IMR-90 (cell line): ENCODE data around the gene LRRC57. TPM values are rescaled to one million over a fixed set of nuclear protein-coding genes. Genes with fewer than 3 reads are reported as not detected.

ENCODE experiments used
- ATAC-seq: fragments of 200-7000 bp; cut with Tn5 transposase; 2 replicates; pipeline ENCODE4 v1.9.1; 2020; ENCODE audit warnings: low read depth, mild to moderate bottlenecking, moderate library complexity
- BruUV-seq: library from RNA; stranded (reverse); fragments of 400-500 nt; replicated peaks from 2 replicates; lab custom pipeline; 2021; lab: Mats Ljungman, UMichigan
- CTCF ChIA-PET: fragments of 300-600 bp; formaldehyde crosslinking; extraction: SDS; loops from one replicate; lab custom pipeline; 2021; ENCODE audit warnings: antibody characterized with exemption; lab: Yijun Ruan, JAX
- POLR2A ChIA-PET: fragments of 300-600 bp; sonication (Branson Sonifier 250); formaldehyde crosslinking; loops from one replicate; lab custom pipeline; 2022; ENCODE audit warnings: antibody characterized with exemption; ENCODE audit not compliant: unreplicated experiment; lab: Charles Lee
- DNase-seq: peaks from one replicate; pipeline ENCODE4 v3.0.0; 2013
- H2AFZ ChIP-seq: replicated peaks from 2 replicates; pipeline ENCODE3; 2013; ENCODE audit warnings: low read length, mild to moderate bottlenecking; ENCODE audit not compliant: poor library complexity
- H2AK5ac ChIP-seq: 2 replicates; pipeline ENCODE4 v1.6.1; 2013; ENCODE audit warnings: low read depth, low read length, inconsistent platforms
- H2AK9ac ChIP-seq: replicated peaks from 2 replicates; pipeline ENCODE3; 2013; ENCODE audit warnings: mild to moderate bottlenecking, low read depth, low read length, moderate library complexity; ENCODE audit not compliant: poor library complexity
- H2BK120ac ChIP-seq: 2 replicates; pipeline ENCODE4 v1.6.1; 2013; ENCODE audit warnings: low read depth, low read length, inconsistent platforms
- H2BK15ac ChIP-seq: 3 replicates; pipeline ENCODE4 v1.6.1; 2013; ENCODE audit warnings: low read depth, low read length, inconsistent platforms
- H2BK20ac ChIP-seq: 2 replicates; pipeline ENCODE4 v1.6.1; 2013; ENCODE audit warnings: low read depth, mild to moderate bottlenecking, inconsistent platforms, low read length, moderate library complexity
- H2BK5ac ChIP-seq: 2 replicates; pipeline ENCODE4 v1.6.1; 2013; ENCODE audit warnings: mild to moderate bottlenecking, low read depth, low read length, inconsistent platforms; ENCODE audit not compliant: poor library complexity, severe bottlenecking
- H3K14ac ChIP-seq: replicated peaks from 2 replicates; pipeline ENCODE4 v1.6.1; 2013; ENCODE audit warnings: low read depth, low read length, inconsistent platforms
- H3K18ac ChIP-seq: 2 replicates; pipeline ENCODE4 v1.6.1; 2013; ENCODE audit warnings: low read depth, low read length, control low read depth
- H3K23ac ChIP-seq: 2 replicates; pipeline ENCODE4 v1.6.1; 2013; ENCODE audit warnings: low read depth, low read length, inconsistent platforms
- H3K27ac ChIP-seq: 2 replicates; pipeline ENCODE4 v1.5.1; 2013; ENCODE audit warnings: mild to moderate bottlenecking, control low read depth, low read length; ENCODE audit not compliant: insufficient read depth
- H3K27me3 ChIP-seq: 2 replicates; pipeline ENCODE4 v1.6.1; 2013; ENCODE audit warnings: low read length; ENCODE audit not compliant: control insufficient read depth, insufficient read depth
- H3K36me3 ChIP-seq: 2 replicates; pipeline ENCODE4 v1.6.1; 2013; ENCODE audit warnings: low read length, mixed read lengths; ENCODE audit not compliant: control insufficient read depth, insufficient read depth
- H3K4ac ChIP-seq: 2 replicates; pipeline ENCODE4 v1.6.1; 2013; ENCODE audit warnings: low read depth, low read length, inconsistent platforms
- H3K4me1 ChIP-seq: 2 replicates; pipeline ENCODE4 v1.6.1; 2013; ENCODE audit warnings: low read length, mixed read lengths; ENCODE audit not compliant: control insufficient read depth, insufficient read depth
- H3K4me2 ChIP-seq: 2 replicates; pipeline ENCODE4 v1.6.1; 2013; ENCODE audit warnings: low read depth, mild to moderate bottlenecking, control low read depth, low read length, moderate library complexity
- H3K4me3 ChIP-seq: 2 replicates; pipeline ENCODE4 v1.5.1; 2013; ENCODE audit warnings: low read depth, mild to moderate bottlenecking, control low read depth, low read length, moderate library complexity; ENCODE audit not compliant: insufficient read depth
- H3K56ac ChIP-seq: 2 replicates; pipeline ENCODE4 v1.6.1; 2013; ENCODE audit warnings: low read length, inconsistent platforms; ENCODE audit not compliant: insufficient read depth; ENCODE audit errors: extremely low read depth
- H3K79me1 ChIP-seq, 2 experiments: 2 replicates each; pipeline ENCODE4 v1.6.1; 2013; ENCODE audit warnings: low read length in 2 of 2, inconsistent platforms in 1 of 2, low read depth in 1 of 2
- H3K9ac ChIP-seq: 2 replicates; pipeline ENCODE4 v1.6.1; 2013; ENCODE audit warnings: low read depth, low read length, control low read depth
- H3K9me1 ChIP-seq: 2 replicates; pipeline ENCODE4 v1.6.1; 2013; ENCODE audit warnings: low read length, inconsistent platforms; ENCODE audit not compliant: insufficient read depth
- H3K9me3 ChIP-seq: 2 replicates; pipeline ENCODE4 v1.6.1; 2013; ENCODE audit warnings: low read length; ENCODE audit not compliant: control insufficient read depth, insufficient read depth
- H4K20me1 ChIP-seq: 2 replicates; pipeline ENCODE4 v1.6.1; 2013; ENCODE audit warnings: low read length, inconsistent platforms; ENCODE audit not compliant: insufficient read depth
- H4K5ac ChIP-seq: 2 replicates; pipeline ENCODE4 v1.6.1; 2013; ENCODE audit warnings: mild to moderate bottlenecking, low read depth, low read length, control low read depth
- H4K8ac ChIP-seq, 2 experiments: 2 replicates each; pipeline ENCODE4 v1.6.1; 2013; ENCODE audit warnings: low read depth in 2 of 2, low read length in 2 of 2, control low read depth in 1 of 2, inconsistent platforms in 1 of 2
- H4K91ac ChIP-seq: 2 replicates; pipeline ENCODE4 v1.6.1; 2013; ENCODE audit warnings: low read depth, low read length, inconsistent platforms; ENCODE audit not compliant: insufficient read depth
- CEBPB ChIP-seq: IDR thresholded peaks from 2 replicates; pipeline ENCODE4 v1.6.1; 2012; ENCODE audit warnings: low read depth, low read length, improper control_type of control experiment
- CHD1 ChIP-seq: IDR thresholded peaks from 2 replicates; pipeline ENCODE4 v1.6.1; 2012; ENCODE audit warnings: low read depth, low read length, improper control_type of control experiment
- FOS ChIP-seq: fragments of 150-350 bp; IDR thresholded peaks from 2 replicates; pipeline ENCODE4 v1.6.1; 2016; ENCODE audit warnings: low read depth, low read length
- MAFK ChIP-seq: IDR thresholded peaks from 2 replicates; pipeline ENCODE4 v1.6.1; 2012; ENCODE audit warnings: low read depth, low read length, improper control_type of control experiment
- MAZ ChIP-seq: IDR thresholded peaks from 2 replicates; pipeline ENCODE4 v1.6.1; 2012; ENCODE audit warnings: low read depth, mild to moderate bottlenecking, low read length, improper control_type of control experiment, moderate library complexity, borderline replicate concordance
- MXI1 ChIP-seq: IDR thresholded peaks from 2 replicates; pipeline ENCODE4 v1.6.1; 2012; ENCODE audit warnings: low read depth, mild to moderate bottlenecking, low read length, moderate library complexity, borderline replicate concordance
- POLR2A ChIP-seq: IDR thresholded peaks from 2 replicates; pipeline ENCODE4 v1.6.1; 2012; ENCODE audit warnings: mild to moderate bottlenecking, low read depth, low read length
- RAD21 ChIP-seq: IDR thresholded peaks from 2 replicates; pipeline ENCODE4 v1.6.1; 2012; ENCODE audit warnings: low read length, improper control_type of control experiment
- RCOR1 ChIP-seq: IDR thresholded peaks from 2 replicates; pipeline ENCODE4 v1.6.1; 2012; ENCODE audit warnings: mild to moderate bottlenecking, low read length, improper control_type of control experiment; ENCODE audit not compliant: insufficient replicate concordance
- SMC3 ChIP-seq: fragments of 150-350 bp; IDR thresholded peaks from 2 replicates; pipeline ENCODE4 v1.6.1; 2016; ENCODE audit warnings: low read depth, mild to moderate bottlenecking, antibody characterized with exemption, low read length, moderate library complexity
- USF2 ChIP-seq: fragments of 150-350 bp; IDR thresholded peaks from 2 replicates; pipeline ENCODE4 v1.6.1; 2017; ENCODE audit warnings: mild to moderate bottlenecking, antibody characterized with exemption, low read length, low read depth
- WGBS, 2 experiments: methylation state at CpG; one replicate each; pipeline versions ENCODE4 v1.1.5 to v1.1.7; 2013; ENCODE audit warnings: missing lambda C conversion rate in 2 of 2; ENCODE audit not compliant: insufficient read length in 1 of 2; ENCODE audit errors: extremely low coverage in 2 of 2; 5-methylcytosine and 5-hydroxymethylcytosine counted together
- dilution Hi-C: fragments of 300-500 bp; cut with HindIII; formaldehyde crosslinking; loops from one replicate; pipeline ENCODE4 v1.14.3; 2018; ENCODE audit warnings: low sequenced_read_pairs; ENCODE audit not compliant: unreplicated experiment
- in situ Hi-C: fragments of 300-500 bp; cut with MboI; formaldehyde crosslinking; loops from 3 replicates; pipeline ENCODE4 v1.14.3; 2019; ENCODE audit warnings: low sequenced_read_pairs, inconsistent platforms, mixed read lengths
- intact Hi-C: fragments of 100-400 bp; cut with micrococcal nuclease; formaldehyde crosslinking; loops from 2 replicates; pipeline ENCODE4 v1.10.0; 2022
- polyA plus RNA-seq, 3 experiments: library from polyadenylated mRNA; depleted of rRNA; stranded (reverse); fragments of >200 nt; gene quantifications; 2 replicates each; pipeline ENCODE4 v1.2.3, GENCODE V29; 2012; ENCODE audit warnings: low replicate concordance in 1 of 3
- total RNA-seq: library from RNA; depleted of rRNA; stranded (reverse); fragments of >200 nt; gene quantifications from 2 replicates; pipeline ENCODE4 v1.2.3, GENCODE V29; 2012
- TF ChIP-seq, protein P1 (sequence below): fragments of 150-350 bp; IDR thresholded peaks from 2 replicates; pipeline ENCODE4 v1.6.1; 2016; ENCODE audit warnings: low read depth, mild to moderate bottlenecking, low read length, moderate library complexity, borderline replicate concordance

The LRRC57 gene
- total and polyA plus RNA-seq, 2 of the 4 experiments (the other 2 are of a cell fraction) = 9.5 to 11.3 TPM

DNA sequence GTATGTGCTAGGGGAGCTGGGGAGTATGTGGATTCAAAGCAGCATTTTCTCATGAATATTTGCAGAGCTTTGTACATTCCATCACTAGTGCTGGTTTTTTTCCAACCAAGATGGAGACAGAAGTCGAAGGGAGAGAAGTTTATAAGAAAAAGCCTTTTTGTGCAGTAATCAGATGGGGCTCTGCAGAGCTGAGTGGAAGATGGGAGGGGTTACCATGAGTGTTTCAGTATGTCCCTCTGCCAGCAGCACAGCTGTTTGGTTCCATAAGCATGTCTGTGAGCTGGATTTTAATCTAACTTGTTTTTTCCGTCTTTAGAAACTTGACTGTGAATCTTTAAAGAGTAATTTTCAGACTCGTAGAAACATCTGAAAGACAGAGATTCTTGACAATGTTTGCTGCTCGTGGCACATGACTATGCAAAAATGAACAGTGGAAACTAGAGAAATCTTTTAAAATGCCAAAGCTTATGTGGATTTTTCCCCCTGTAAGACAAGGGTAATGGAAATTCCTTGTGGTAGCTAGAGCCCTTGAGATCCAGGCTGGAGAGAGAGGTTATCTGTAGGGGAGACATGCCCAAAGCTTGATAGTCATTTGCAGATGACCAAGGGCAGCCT is 47.1 kb upstream of the LRRC57 start:
- peak; percentile 82 for ATAC-seq
- BruUV-seq = no TSS peak
- Histone ChIP-seq H3K36me3 (no peaks in the 10 kb centered on the region), H2AK9ac (no peak overlapping the region), H3K79me1 (peaks cover 5 to 28% of the 10 kb centered on the region in 2 experiments; a peak in 3 of 4 replicates), H3K23ac (no peak overlapping the region), H3K27ac (peak overlapping the region; percentile 90; the same call in 1 of the 2 replicates), H3K9me1 (peaks cover 7% of the 10 kb centered on the region), H3K4me3 (peak overlapping the region; percentile 1; the same call in 1 of the 2 replicates), H4K91ac (no peak overlapping the region), H2BK120ac (no peak overlapping the region), H3K4me2 (peak overlapping the region; percentile 29), H3K9ac (no peak overlapping the region; the same call in 1 of the 2 replicates), H3K4me1 (peaks cover 10% of the 10 kb centered on the region), H4K8ac (no peak overlapping the region), H3K9me3 (no peaks in the 10 kb centered on the region), H3K14ac (no peak overlapping the region), H2BK15ac (no peak overlapping the region), H2BK5ac (peak overlapping the region; percentile 4), H4K5ac (peak overlapping the region; percentile 44; the same call in 1 of the 2 replicates), H3K27me3 (no peaks in the 10 kb centered on the region), H2AFZ (no peak overlapping the region), H3K4ac (no peak overlapping the region), H2AK5ac (no peak overlapping the region), H3K56ac (no peak overlapping the region), H2BK20ac (no peak overlapping the region), H3K18ac (peak overlapping the region; percentile 53), H4K20me1 (no peaks in the 10 kb centered on the region)
- in situ Hi-C loops (no loop called here), dilution Hi-C loops (no loop called here), intact Hi-C loops (loop anchor here (5.0 kb wide), 1 partner anchor 37 kb away; no protein-coding TSS in a partner anchor)
- TF ChIP-seq FOS (no peak), MXI1 (no peak), USF2 (no peak), SMC3 (no peak), CEBPB (no peak), RCOR1 (no peak), CHD1 (no peak), MAFK (no peak), RAD21 (no peak), MAZ (no peak), POLR2A (no peak)
- TF ChIP-seq, protein P1, sequence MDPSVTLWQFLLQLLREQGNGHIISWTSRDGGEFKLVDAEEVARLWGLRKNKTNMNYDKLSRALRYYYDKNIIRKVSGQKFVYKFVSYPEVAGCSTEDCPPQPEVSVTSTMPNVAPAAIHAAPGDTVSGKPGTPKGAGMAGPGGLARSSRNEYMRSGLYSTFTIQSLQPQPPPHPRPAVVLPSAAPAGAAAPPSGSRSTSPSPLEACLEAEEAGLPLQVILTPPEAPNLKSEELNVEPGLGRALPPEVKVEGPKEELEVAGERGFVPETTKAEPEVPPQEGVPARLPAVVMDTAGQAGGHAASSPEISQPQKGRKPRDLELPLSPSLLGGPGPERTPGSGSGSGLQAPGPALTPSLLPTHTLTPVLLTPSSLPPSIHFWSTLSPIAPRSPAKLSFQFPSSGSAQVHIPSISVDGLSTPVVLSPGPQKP = no peak
- DNase-seq = peak; percentile 63
- WGBS, 2 experiments = 16% methylated on average over 3 of the region's 4 CpGs; no CpG with 5 or more reads in 1 of the 2 experiments
- ChIA-PET CTCF (no interaction called here), POLR2A (interaction anchor here (1.1 kb wide), 1 partner anchor 20 kb away, joined by 3 read pairs; no protein-coding TSS in a partner anchor)
